ENCODE measurements around the gene RASA4B. TPM values are rescaled to one million over a fixed set of nuclear protein-coding genes. Genes with fewer than 3 reads are reported as not detected.
"Not testable (repeated sequence)": the region's sequence is repeated elsewhere in the genome, so short reads cannot be mapped to it uniquely, and the experiment has no call there.

The RASA4B gene
- total RNA-seq, 3 donors from 2014 or later (not counting 1 experiment from before 2014, with no cell fraction given), result 2.4 to 14.3 (median 12.3) TPM

DNA sequence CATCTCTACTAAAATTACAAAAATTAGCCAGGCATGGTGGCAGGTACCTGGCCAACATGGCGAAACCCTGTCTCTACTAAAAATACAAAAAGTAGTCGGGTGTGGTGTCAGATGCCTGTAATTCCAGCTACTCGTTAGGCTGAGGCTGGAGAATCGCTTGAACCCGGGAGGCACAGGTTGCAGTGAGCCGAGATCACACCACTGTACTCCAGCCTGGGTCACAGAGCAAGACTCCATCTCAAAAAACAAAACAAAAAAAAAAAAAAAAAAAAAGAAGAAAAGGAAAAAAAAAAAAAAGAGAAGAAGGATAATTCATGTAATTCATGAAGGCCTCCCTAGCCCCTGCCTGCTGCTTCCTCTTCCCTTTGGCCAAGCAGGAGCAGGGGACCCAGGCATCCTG is 23.0 kb upstream of the RASA4B start:
- intact Hi-C loops (cut with micrococcal nuclease); H3K36me3 Mint-ChIP-seq; H3K4me3 Mint-ChIP-seq; H3K4me3 ChIP-seq (ENCODE audit: low read length); DNase-seq; H3K9me3 ChIP-seq (ENCODE audit: control insufficient read depth, insufficient read depth, low read length); H3K27ac ChIP-seq (ENCODE audit: low read length); H3K4me1 Mint-ChIP-seq; H3K27me3 ChIP-seq (ENCODE audit: control insufficient read depth, insufficient read depth, low read length); H3K27me3 Mint-ChIP-seq (ENCODE audit: low read depth in 2 of 2); H3K4me1 ChIP-seq (ENCODE audit: control insufficient read depth, insufficient read depth, low read length); H3K27ac Mint-ChIP-seq; H3K9me3 Mint-ChIP-seq; H3K36me3 ChIP-seq (ENCODE audit: control insufficient read depth, insufficient read depth, low read length); ATAC-seq: not testable (repeated sequence)
- no CpG with 5 or more reads among the region's 6 CpGs for WGBS (ENCODE audit: insufficient coverage)

DNA sequence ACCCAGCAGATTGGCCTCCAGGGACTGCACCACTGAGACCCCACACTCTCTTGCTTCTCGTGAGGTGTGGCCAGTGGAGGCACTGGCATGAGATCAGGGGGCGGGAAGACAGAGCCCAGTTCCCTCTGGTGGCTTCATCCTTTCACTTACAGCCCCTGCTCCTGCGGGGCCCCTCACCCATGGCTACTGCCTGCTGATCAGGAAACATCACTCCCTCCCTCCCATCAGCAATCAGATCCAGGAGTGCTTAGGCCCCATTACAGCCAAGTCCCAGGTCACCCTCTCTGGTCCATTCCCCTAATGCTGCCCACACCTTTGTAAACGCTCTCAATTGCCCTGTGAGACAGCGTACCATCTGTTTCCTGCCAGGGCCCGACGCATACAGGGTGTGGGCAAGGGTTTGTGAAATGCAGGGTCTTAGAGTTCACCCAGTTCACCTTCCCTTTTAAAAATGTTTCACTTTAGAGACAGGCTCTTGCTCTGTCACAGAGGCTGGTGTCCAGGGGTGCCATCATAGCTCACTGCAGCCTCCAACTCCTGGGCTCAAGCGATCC is 17.6 kb upstream of the RASA4B start:
- H3K27me3 Mint-ChIP-seq (ENCODE audit: low read depth in 2 of 2); H3K36me3 Mint-ChIP-seq; H3K4me1 ChIP-seq (ENCODE audit: control insufficient read depth, insufficient read depth, low read length); H3K4me3 ChIP-seq (ENCODE audit: low read length); H3K9me3 ChIP-seq (ENCODE audit: control insufficient read depth, insufficient read depth, low read length); H3K27me3 ChIP-seq (ENCODE audit: control insufficient read depth, insufficient read depth, low read length); H3K4me3 Mint-ChIP-seq; H3K4me1 Mint-ChIP-seq; H3K27ac ChIP-seq (ENCODE audit: low read length); ATAC-seq; intact Hi-C loops (cut with micrococcal nuclease); DNase-seq; H3K9me3 Mint-ChIP-seq; H3K36me3 ChIP-seq (ENCODE audit: control insufficient read depth, insufficient read depth, low read length): not testable (repeated sequence)
- H3K27ac Mint-ChIP-seq, result peak overlapping the region in 1 of 2 donors; percentile 44
- 33% methylated on average over 1 of the region's 8 CpGs for WGBS (ENCODE audit: insufficient coverage)

DNA sequence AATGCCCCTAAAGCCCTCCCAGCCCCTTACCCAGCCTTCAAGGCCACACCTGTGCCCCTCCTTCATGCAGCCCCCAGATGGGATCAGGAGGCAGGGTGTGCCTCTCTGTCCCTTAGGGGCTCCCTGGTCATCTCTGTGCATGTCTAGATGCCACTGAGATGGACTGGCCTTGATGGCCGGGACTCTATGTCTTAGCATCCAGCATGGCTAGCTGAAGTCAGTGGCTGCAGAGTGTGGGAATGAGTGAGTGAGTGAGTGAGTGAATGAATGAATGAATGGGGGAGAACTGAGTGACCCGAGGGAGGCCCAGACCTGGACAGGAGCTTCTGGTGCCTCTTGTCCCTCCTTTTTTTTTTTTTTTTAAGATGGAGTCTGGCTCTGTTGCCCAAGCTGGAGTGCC is 14.6 kb upstream of the RASA4B start:
- H3K36me3 ChIP-seq (ENCODE audit: control insufficient read depth, insufficient read depth, low read length); H3K27me3 ChIP-seq (ENCODE audit: control insufficient read depth, insufficient read depth, low read length); H3K9me3 ChIP-seq (ENCODE audit: control insufficient read depth, insufficient read depth, low read length); H3K4me1 Mint-ChIP-seq; H3K27ac ChIP-seq (ENCODE audit: low read length); H3K4me1 ChIP-seq (ENCODE audit: control insufficient read depth, insufficient read depth, low read length); H3K4me3 ChIP-seq (ENCODE audit: low read length); H3K27me3 Mint-ChIP-seq (ENCODE audit: low read depth in 2 of 2); intact Hi-C loops (cut with micrococcal nuclease); H3K27ac Mint-ChIP-seq; DNase-seq; H3K4me3 Mint-ChIP-seq; H3K36me3 Mint-ChIP-seq; H3K9me3 Mint-ChIP-seq: not testable (repeated sequence)
- peak in 1 of 3 donors; percentile 18 for ATAC-seq
- 100% methylated on average over 1 of the region's 2 CpGs for WGBS (ENCODE audit: insufficient coverage)

DNA sequence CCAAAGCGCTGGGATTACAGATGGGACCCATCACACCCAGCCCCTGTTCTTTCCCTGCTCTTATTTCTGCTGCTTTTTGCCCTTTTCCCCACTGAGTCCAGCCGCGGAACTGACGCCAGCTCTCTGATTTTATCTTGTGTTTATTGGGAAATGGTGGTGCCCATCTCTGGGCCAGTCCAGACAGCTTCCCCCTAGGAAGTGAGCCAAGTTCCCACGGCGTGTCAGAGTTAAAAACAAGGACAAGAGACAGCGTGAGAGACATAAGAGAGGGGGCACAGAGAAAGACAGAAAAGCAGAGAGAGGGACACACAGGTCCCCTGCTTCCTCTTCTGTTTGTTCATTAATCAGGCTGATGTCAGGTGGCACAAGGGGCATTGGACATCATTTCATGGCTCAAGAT is 14.0 kb upstream of the RASA4B start:
- H3K4me1 ChIP-seq (ENCODE audit: control insufficient read depth, insufficient read depth, low read length); H3K27me3 Mint-ChIP-seq (ENCODE audit: low read depth in 2 of 2); H3K27me3 ChIP-seq (ENCODE audit: control insufficient read depth, insufficient read depth, low read length); H3K4me3 Mint-ChIP-seq; H3K27ac ChIP-seq (ENCODE audit: low read length); H3K4me3 ChIP-seq (ENCODE audit: low read length); H3K27ac Mint-ChIP-seq; H3K9me3 Mint-ChIP-seq; DNase-seq; intact Hi-C loops (cut with micrococcal nuclease); H3K4me1 Mint-ChIP-seq; H3K36me3 ChIP-seq (ENCODE audit: control insufficient read depth, insufficient read depth, low read length); H3K9me3 ChIP-seq (ENCODE audit: control insufficient read depth, insufficient read depth, low read length); H3K36me3 Mint-ChIP-seq; ATAC-seq: not testable (repeated sequence)
- WGBS (ENCODE audit: insufficient coverage), result no CpG with 5 or more reads among the region's 7 CpGs

DNA sequence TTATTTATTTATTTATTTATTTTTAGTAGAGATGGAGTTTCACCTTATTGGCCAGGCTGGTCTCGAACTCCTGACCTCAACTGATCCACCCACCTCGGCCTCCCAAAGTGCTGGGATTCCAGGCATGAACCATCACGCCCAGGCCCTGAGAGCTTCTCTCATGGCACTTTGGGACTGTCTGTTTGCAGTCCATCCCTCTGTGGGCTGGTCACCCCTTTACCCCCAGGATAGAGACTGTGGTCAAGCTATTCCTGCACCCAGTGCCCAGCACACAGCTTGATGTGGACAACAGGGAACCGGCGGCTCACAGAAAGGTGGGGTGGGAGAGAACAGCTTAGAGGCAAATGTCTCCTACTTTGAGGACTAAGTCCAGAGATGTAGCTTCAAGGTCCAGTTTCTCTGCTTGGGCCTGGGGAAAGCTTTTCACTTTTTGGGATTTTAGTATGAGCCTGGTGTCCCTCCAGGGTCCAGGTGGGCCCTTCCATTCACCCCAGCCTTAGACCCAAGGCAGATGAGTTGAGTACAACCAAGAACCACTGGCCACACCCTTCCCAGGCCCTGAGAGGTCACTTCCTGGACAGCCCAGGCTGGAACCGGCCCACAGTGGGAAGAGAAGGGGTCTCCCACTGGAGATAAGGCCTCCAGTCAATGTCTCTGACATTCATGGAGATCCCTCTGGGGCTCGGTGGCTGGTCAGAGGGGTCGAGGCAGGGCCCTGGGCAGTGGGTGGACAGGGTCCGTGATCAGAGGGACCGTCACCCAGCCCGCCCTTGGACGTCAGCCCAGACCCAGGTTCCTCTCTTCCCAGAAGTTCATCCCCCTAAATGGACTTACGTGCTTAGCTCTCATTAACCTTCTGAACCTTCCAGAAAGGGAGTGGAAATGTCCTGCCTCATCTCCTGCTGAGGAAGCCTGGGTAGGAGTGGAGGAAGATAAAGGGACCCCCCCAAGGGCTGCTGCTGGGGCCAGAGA is 10.5 kb upstream of the RASA4B start:
- H3K4me1 Mint-ChIP-seq; H3K9me3 ChIP-seq (ENCODE audit: control insufficient read depth, insufficient read depth, low read length); ATAC-seq; DNase-seq; intact Hi-C loops (cut with micrococcal nuclease); H3K9me3 Mint-ChIP-seq; H3K27me3 ChIP-seq (ENCODE audit: control insufficient read depth, insufficient read depth, low read length); H3K4me1 ChIP-seq (ENCODE audit: control insufficient read depth, insufficient read depth, low read length); H3K36me3 ChIP-seq (ENCODE audit: control insufficient read depth, insufficient read depth, low read length); H3K4me3 Mint-ChIP-seq; H3K4me3 ChIP-seq (ENCODE audit: low read length); H3K27ac Mint-ChIP-seq; H3K27me3 Mint-ChIP-seq (ENCODE audit: low read depth in 2 of 2); H3K36me3 Mint-ChIP-seq; H3K27ac ChIP-seq (ENCODE audit: low read length): not testable (repeated sequence)
- WGBS (ENCODE audit: insufficient coverage), result 100% methylated on average over 1 of the region's 13 CpGs

DNA sequence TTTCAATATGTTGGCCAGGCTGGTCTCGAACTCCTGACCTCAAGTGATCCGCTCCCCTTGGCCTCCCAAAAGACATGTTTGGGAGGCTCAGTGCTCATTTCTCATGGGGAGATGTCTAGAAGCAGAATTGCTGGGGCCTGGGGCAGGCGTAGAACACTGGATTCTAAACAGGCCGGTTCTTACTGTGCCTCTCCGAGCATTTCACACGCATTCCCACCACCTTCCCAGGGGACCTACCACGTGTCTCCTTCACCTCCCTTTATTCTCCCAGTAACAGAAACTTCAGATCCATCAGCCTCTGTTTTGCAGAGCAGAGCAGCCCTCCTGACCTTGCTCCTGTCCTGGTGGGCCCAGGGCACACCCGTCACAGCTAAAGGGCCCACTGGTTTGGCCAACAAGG is 9.6 kb upstream of the RASA4B start:
- H3K36me3 Mint-ChIP-seq; H3K27ac Mint-ChIP-seq; H3K4me3 ChIP-seq (ENCODE audit: low read length); ATAC-seq; DNase-seq; H3K9me3 Mint-ChIP-seq; H3K27me3 Mint-ChIP-seq (ENCODE audit: low read depth in 2 of 2); intact Hi-C loops (cut with micrococcal nuclease); H3K4me1 Mint-ChIP-seq; H3K9me3 ChIP-seq (ENCODE audit: control insufficient read depth, insufficient read depth, low read length); H3K4me3 Mint-ChIP-seq; H3K4me1 ChIP-seq (ENCODE audit: control insufficient read depth, insufficient read depth, low read length); H3K27me3 ChIP-seq (ENCODE audit: control insufficient read depth, insufficient read depth, low read length); H3K36me3 ChIP-seq (ENCODE audit: control insufficient read depth, insufficient read depth, low read length); H3K27ac ChIP-seq (ENCODE audit: low read length): not testable (repeated sequence)
- no CpG with 5 or more reads among the region's 8 CpGs for WGBS (ENCODE audit: insufficient coverage)

DNA sequence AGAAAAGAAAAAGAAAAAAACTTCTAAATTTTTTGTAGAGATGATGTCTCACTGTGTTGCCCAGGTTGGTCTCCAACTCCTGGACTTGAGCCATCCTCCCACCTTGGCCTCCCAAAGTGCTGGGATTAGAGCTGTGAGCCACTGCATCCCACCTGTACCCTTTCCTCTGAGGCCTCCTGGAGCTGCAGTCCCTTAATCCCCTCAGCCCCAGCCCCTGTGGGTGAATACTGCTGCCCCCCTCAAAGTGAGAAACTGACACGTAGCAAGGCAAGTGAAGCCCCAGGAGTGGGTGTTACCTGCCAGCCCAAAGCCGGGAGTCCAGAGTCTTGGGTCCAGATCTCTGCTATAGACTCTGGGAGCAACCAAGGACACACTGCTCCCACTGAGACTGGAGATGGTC is 7.2 kb upstream of the RASA4B start:
- intact Hi-C loops (cut with micrococcal nuclease); H3K36me3 Mint-ChIP-seq; ATAC-seq; H3K4me3 Mint-ChIP-seq; H3K27me3 ChIP-seq (ENCODE audit: control insufficient read depth, insufficient read depth, low read length); H3K9me3 ChIP-seq (ENCODE audit: control insufficient read depth, insufficient read depth, low read length); H3K9me3 Mint-ChIP-seq; H3K27ac Mint-ChIP-seq; DNase-seq; H3K4me1 Mint-ChIP-seq; H3K4me1 ChIP-seq (ENCODE audit: control insufficient read depth, insufficient read depth, low read length); H3K4me3 ChIP-seq (ENCODE audit: low read length); H3K27ac ChIP-seq (ENCODE audit: low read length); H3K36me3 ChIP-seq (ENCODE audit: control insufficient read depth, insufficient read depth, low read length); H3K27me3 Mint-ChIP-seq (ENCODE audit: low read depth in 2 of 2): not testable (repeated sequence)
- no CpG with 5 or more reads among the region's 2 CpGs for WGBS (ENCODE audit: insufficient coverage)

DNA sequence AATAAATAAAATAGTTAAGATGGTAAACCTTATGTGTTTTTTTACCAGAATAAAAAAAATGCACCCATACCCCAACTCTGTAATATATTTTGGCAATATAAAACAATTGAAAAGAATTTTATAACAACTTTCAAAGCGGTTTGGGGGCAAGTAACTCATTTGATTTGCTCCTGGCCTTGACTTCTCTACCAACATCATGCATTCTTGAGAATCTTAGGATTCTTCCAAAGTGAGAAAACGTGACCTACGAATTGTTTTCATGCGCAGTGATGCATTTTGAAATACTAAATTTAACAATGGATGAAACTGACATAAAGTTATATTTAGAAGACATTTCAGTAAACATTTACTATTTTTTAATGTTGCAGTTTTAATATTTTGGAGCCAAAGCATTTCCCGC is 3.2 kb upstream of the RASA4B start:
- H3K36me3 ChIP-seq (ENCODE audit: control insufficient read depth, insufficient read depth, low read length); H3K36me3 Mint-ChIP-seq; H3K27ac Mint-ChIP-seq; H3K27me3 ChIP-seq (ENCODE audit: control insufficient read depth, insufficient read depth, low read length); H3K4me1 Mint-ChIP-seq; H3K9me3 ChIP-seq (ENCODE audit: control insufficient read depth, insufficient read depth, low read length); ATAC-seq; H3K9me3 Mint-ChIP-seq; DNase-seq; H3K27ac ChIP-seq (ENCODE audit: low read length); intact Hi-C loops (cut with micrococcal nuclease); H3K4me1 ChIP-seq (ENCODE audit: control insufficient read depth, insufficient read depth, low read length); H3K27me3 Mint-ChIP-seq (ENCODE audit: low read depth in 2 of 2); H3K4me3 Mint-ChIP-seq; H3K4me3 ChIP-seq (ENCODE audit: low read length): not testable (repeated sequence)
- WGBS (ENCODE audit: insufficient coverage), result no CpG with 5 or more reads among the region's 5 CpGs
